WTC11 (cell line): ENCODE measurements around the gene BCO2. TPM values are rescaled to one million over a fixed set of nuclear protein-coding genes. Genes with fewer than 3 reads are reported as not detected.

ENCODE experiments used
- ATAC-seq: fragments of 200-7000 bp; cut with Tn5 transposase; 2 replicates; pipeline ENCODE4 v1.10.0; 2021; ENCODE audit warnings: mild to moderate bottlenecking, moderate library complexity
- CTCF ChIA-PET: fragments of 300-600 bp; sonication (Branson Sonifier 250); formaldehyde crosslinking; loops from one replicate; lab custom pipeline; 2021; ENCODE audit warnings: antibody characterized with exemption; lab: Charles Lee
- POLR2A ChIA-PET: fragments of 350-600 bp; sonication (Branson Sonifier 250); formaldehyde crosslinking; loops from one replicate; lab custom pipeline; 2021; ENCODE audit warnings: antibody characterized with exemption; lab: Charles Lee
- DNase-seq: peaks from one replicate; pipeline ENCODE4 v3.0.0; 2021; ENCODE audit warnings: low spot score
- H3K27ac Mint-ChIP-seq: 2 replicates; pipeline ENCODE4 v1.8.0; 2021; ENCODE audit warnings: mixed read lengths
- H3K27me3 Mint-ChIP-seq: 2 replicates; pipeline ENCODE4 v1.8.0; 2021; ENCODE audit warnings: low read depth, mild to moderate bottlenecking, moderate library complexity, mixed read lengths
- H3K36me3 Mint-ChIP-seq: 2 replicates; pipeline ENCODE4 v1.8.0; 2021; ENCODE audit warnings: mixed read lengths
- H3K4me1 Mint-ChIP-seq: 2 replicates; pipeline ENCODE4 v1.8.0; 2022; ENCODE audit warnings: mixed read lengths
- H3K4me3 Mint-ChIP-seq: 2 replicates; pipeline ENCODE4 v1.8.0; 2021; ENCODE audit warnings: mild to moderate bottlenecking, moderate library complexity, mixed read lengths
- H3K9me3 Mint-ChIP-seq: 2 replicates; pipeline ENCODE4 v1.8.0; 2021; ENCODE audit warnings: mixed read lengths
- GTF2I ChIP-seq: fragments of 250-450 bp; sonication (Bioruptor Pico); conservative IDR thresholded peaks from 2 replicates; pipeline ENCODE4 v1.4.0; 2021; ENCODE audit warnings: mild to moderate bottlenecking
- HMGXB4 ChIP-seq: sonication (generic); formaldehyde crosslinking; IDR thresholded peaks from 2 replicates; pipeline ENCODE4 v1.8.1; 2023; ENCODE audit warnings: mild to moderate bottlenecking, moderate library complexity, missing genetic modification reagents
- MYBL2 ChIP-seq: sonication (generic); formaldehyde crosslinking; IDR thresholded peaks from 2 replicates; pipeline ENCODE4 v1.8.1; 2023; ENCODE audit warnings: mild to moderate bottlenecking, moderate library complexity, missing genetic modification reagents
- NFATC4 ChIP-seq: fragments of 250-450 bp; sonication (Bioruptor Pico); IDR thresholded peaks from 2 replicates; pipeline ENCODE4 v1.9.0; 2021; ENCODE audit warnings: mild to moderate bottlenecking
- NFE2L1 ChIP-seq: sonication (generic); formaldehyde crosslinking; IDR thresholded peaks from 2 replicates; pipeline ENCODE4 v1.8.1; 2023; ENCODE audit warnings: missing genetic modification reagents
- NR2C2 ChIP-seq: sonication (generic); formaldehyde crosslinking; IDR thresholded peaks from 2 replicates; pipeline ENCODE4 v1.8.0; 2022; ENCODE audit warnings: mild to moderate bottlenecking, missing genetic modification reagents
- NR3C1 ChIP-seq: sonication (generic); formaldehyde crosslinking; conservative IDR thresholded peaks from 2 replicates; pipeline ENCODE4 v1.8.1; 2023; ENCODE audit warnings: low read depth, mild to moderate bottlenecking, missing genetic modification reagents
- OVOL2 ChIP-seq: fragments of 250-450 bp; sonication (Bioruptor Pico); IDR thresholded peaks from 2 replicates; pipeline ENCODE4 v1.9.0; 2021; ENCODE audit warnings: mild to moderate bottlenecking, borderline replicate concordance
- PRDM15 ChIP-seq: sonication (generic); formaldehyde crosslinking; IDR thresholded peaks from 2 replicates; pipeline ENCODE4 v1.8.0; 2022; ENCODE audit warnings: missing genetic modification reagents
- SMAD3 ChIP-seq: sonication (generic); formaldehyde crosslinking; IDR thresholded peaks from 2 replicates; pipeline ENCODE4 v1.8.0; 2022; ENCODE audit warnings: missing genetic modification reagents, mild to moderate bottlenecking, borderline replicate concordance
- SOX15 ChIP-seq: fragments of 250-450 bp; sonication (Bioruptor Pico); IDR thresholded peaks from 2 replicates; pipeline ENCODE4 v1.9.0; 2021; ENCODE audit warnings: mild to moderate bottlenecking
- TEAD1 ChIP-seq: sonication (generic); formaldehyde crosslinking; IDR thresholded peaks from 2 replicates; pipeline ENCODE4 v1.8.0; 2022; ENCODE audit warnings: mild to moderate bottlenecking, missing genetic modification reagents
- ZNF121 ChIP-seq: sonication (generic); formaldehyde crosslinking; IDR thresholded peaks from 2 replicates; pipeline ENCODE4 v1.8.0; 2023; ENCODE audit warnings: missing genetic modification reagents
- ZNF396 ChIP-seq: fragments of 250-450 bp; sonication (Bioruptor Pico); IDR thresholded peaks from 2 replicates; pipeline ENCODE4 v1.8.0; 2021; ENCODE audit warnings: mild to moderate bottlenecking, moderate library complexity, borderline replicate concordance
- ZNF423 ChIP-seq: fragments of 250-450 bp; sonication (Bioruptor Pico); IDR thresholded peaks from 2 replicates; pipeline ENCODE4 v2.1.2; 2022; ENCODE audit warnings: mild to moderate bottlenecking, moderate library complexity
- total RNA-seq: library from RNA; stranded (reverse); gene quantifications from 3 replicates; pipeline ENCODE4 v1.2.3, GENCODE V29; 2021
- TF ChIP-seq, protein P1 (sequence below): sonication (generic); formaldehyde crosslinking; IDR thresholded peaks from 2 replicates; pipeline ENCODE4 v1.8.0; 2022; ENCODE audit warnings: mild to moderate bottlenecking, missing genetic modification reagents
- TF ChIP-seq, protein P2 (sequence below): fragments of 250-450 bp; sonication (Bioruptor Pico); IDR thresholded peaks from 2 replicates; pipeline ENCODE4 v1.9.0; 2021; ENCODE audit warnings: mild to moderate bottlenecking
- TF ChIP-seq, protein P3 (sequence below): sonication (generic); formaldehyde crosslinking; IDR thresholded peaks from 2 replicates; pipeline ENCODE4 v1.8.0; 2022; ENCODE audit warnings: mild to moderate bottlenecking, missing genetic modification reagents
- TF ChIP-seq, protein P4 (sequence below): fragments of 200-600 bp; IDR thresholded peaks from 2 replicates; pipeline ENCODE4 v1.8.0; 2022; ENCODE audit warnings: antibody characterized with exemption
- TF ChIP-seq, protein P5 (sequence below): fragments of 250-450 bp; sonication (Bioruptor Pico); IDR thresholded peaks from 2 replicates; pipeline ENCODE4 v1.9.0; 2021; ENCODE audit warnings: mild to moderate bottlenecking, borderline replicate concordance

The BCO2 gene
- total RNA-seq, 1 experiment from 2014 or later = 1.0 TPM

DNA sequence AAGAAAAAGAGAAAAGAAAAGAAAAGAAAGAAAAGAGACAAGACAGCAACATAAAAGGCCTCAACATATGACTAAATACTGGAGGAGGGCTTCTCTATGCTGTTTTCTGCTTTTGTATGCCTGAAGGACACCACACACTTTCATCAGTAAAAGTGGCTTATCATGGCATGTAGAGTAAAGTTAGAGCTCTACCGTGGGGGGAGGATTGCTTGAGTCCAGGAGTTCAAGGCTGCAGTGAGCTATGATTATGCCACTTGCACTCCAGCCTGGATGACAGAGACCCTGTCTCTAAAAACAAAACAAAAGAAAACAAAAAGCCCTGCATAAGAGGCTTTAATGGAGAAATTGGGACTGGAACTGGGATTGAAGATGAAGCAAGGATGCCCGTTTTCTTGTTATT lies 56.6 kb downstream of the BCO2 start:
- ATAC-seq (no peak), DNase-seq (no peak)
- no peak for TF ChIP-seq HMGXB4 (CRISPR knock-in tag)
- Mint-ChIP-seq H3K4me3 (no peak overlapping the region), H3K27me3 (no peaks in the 10 kb centered on the region), H3K4me1 (peaks cover 15% of the 10 kb centered on the region), H3K27ac (no peak overlapping the region), H3K9me3 (no peaks in the 10 kb centered on the region), H3K36me3 (peaks cover 31% of the 10 kb centered on the region)
- POLR2A ChIA-PET = no interaction called here
- CTCF ChIA-PET = interaction anchor here (1.4 kb wide), 1 partner anchor 48 kb away, joined by 8 read pairs; no protein-coding TSS in a partner anchor

DNA sequence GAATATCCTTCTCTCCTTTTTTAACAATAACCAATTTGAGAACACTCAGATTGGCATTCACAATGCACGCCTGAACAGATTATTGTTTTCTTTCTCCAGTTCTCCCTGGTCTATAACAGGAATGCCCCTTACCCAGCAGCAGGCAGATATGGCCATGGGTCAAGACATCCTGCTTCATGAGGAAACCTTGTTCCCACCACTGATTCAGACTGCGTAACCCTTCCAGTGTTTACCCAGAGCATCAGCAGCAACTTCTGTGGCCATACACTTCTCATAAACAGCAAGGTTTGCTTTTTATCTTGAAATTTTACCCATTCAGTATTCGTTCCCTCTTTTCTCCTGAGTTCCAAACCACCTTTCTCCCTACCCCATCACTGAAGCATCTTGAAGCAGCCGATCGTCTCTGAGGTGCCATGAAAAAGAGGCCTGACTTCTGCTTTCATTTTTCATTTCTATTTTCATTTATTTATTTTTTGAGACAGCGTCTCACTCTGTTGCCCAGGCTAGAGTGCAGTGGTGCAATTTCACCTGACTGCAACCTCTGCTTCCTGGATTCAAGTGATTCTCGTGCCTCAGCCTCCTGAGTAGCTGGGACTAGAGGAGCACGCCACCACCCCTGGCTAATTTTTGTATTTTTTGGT lies 60.6 kb downstream of the BCO2 start:
- POLR2A ChIA-PET = no interaction called here
- H3K27me3 Mint-ChIP-seq = no peaks in the 10 kb centered on the region
- ATAC-seq = no peak
- no peak overlapping the region for H3K4me3 Mint-ChIP-seq
- peaks cover 21% of the 10 kb centered on the region for H3K36me3 Mint-ChIP-seq
- no peak overlapping the region for H3K27ac Mint-ChIP-seq
- no peak for DNase-seq
- H3K9me3 Mint-ChIP-seq = no peaks in the 10 kb centered on the region
- H3K4me1 Mint-ChIP-seq = peaks cover 6% of the 10 kb centered on the region
- CTCF ChIA-PET = no interaction called here
- TF ChIP-seq, protein P1, sequence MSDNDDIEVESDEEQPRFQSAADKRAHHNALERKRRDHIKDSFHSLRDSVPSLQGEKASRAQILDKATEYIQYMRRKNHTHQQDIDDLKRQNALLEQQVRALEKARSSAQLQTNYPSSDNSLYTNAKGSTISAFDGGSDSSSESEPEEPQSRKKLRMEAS (CRISPR knock-in tag) = no peak
- TF ChIP-seq, protein P2, sequence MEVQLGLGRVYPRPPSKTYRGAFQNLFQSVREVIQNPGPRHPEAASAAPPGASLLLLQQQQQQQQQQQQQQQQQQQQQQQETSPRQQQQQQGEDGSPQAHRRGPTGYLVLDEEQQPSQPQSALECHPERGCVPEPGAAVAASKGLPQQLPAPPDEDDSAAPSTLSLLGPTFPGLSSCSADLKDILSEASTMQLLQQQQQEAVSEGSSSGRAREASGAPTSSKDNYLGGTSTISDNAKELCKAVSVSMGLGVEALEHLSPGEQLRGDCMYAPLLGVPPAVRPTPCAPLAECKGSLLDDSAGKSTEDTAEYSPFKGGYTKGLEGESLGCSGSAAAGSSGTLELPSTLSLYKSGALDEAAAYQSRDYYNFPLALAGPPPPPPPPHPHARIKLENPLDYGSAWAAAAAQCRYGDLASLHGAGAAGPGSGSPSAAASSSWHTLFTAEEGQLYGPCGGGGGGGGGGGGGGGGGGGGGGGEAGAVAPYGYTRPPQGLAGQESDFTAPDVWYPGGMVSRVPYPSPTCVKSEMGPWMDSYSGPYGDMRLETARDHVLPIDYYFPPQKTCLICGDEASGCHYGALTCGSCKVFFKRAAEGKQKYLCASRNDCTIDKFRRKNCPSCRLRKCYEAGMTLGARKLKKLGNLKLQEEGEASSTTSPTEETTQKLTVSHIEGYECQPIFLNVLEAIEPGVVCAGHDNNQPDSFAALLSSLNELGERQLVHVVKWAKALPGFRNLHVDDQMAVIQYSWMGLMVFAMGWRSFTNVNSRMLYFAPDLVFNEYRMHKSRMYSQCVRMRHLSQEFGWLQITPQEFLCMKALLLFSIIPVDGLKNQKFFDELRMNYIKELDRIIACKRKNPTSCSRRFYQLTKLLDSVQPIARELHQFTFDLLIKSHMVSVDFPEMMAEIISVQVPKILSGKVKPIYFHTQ (CRISPR knock-in tag) = no peak
- TF ChIP-seq, protein P3, sequence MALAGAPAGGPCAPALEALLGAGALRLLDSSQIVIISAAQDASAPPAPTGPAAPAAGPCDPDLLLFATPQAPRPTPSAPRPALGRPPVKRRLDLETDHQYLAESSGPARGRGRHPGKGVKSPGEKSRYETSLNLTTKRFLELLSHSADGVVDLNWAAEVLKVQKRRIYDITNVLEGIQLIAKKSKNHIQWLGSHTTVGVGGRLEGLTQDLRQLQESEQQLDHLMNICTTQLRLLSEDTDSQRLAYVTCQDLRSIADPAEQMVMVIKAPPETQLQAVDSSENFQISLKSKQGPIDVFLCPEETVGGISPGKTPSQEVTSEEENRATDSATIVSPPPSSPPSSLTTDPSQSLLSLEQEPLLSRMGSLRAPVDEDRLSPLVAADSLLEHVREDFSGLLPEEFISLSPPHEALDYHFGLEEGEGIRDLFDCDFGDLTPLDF (CRISPR knock-in tag) = no peak
- TF ChIP-seq ZNF396 (CRISPR knock-in tag) = no peak
- no peak for TF ChIP-seq NR2C2 (CRISPR knock-in tag)
- no peak for TF ChIP-seq OVOL2 (CRISPR knock-in tag)
- TF ChIP-seq ZNF423 (CRISPR knock-in tag) = no peak
- no peak for TF ChIP-seq MYBL2 (CRISPR knock-in tag)
- no peak for TF ChIP-seq SOX15 (CRISPR knock-in tag)
- TF ChIP-seq NFATC4 = no peak
- no peak for TF ChIP-seq GTF2I
- no peak for TF ChIP-seq NR3C1 (CRISPR knock-in tag)
- TF ChIP-seq PRDM15 (CRISPR knock-in tag) = no peak
- TF ChIP-seq TEAD1 (CRISPR knock-in tag) = no peak
- TF ChIP-seq, protein P4, sequence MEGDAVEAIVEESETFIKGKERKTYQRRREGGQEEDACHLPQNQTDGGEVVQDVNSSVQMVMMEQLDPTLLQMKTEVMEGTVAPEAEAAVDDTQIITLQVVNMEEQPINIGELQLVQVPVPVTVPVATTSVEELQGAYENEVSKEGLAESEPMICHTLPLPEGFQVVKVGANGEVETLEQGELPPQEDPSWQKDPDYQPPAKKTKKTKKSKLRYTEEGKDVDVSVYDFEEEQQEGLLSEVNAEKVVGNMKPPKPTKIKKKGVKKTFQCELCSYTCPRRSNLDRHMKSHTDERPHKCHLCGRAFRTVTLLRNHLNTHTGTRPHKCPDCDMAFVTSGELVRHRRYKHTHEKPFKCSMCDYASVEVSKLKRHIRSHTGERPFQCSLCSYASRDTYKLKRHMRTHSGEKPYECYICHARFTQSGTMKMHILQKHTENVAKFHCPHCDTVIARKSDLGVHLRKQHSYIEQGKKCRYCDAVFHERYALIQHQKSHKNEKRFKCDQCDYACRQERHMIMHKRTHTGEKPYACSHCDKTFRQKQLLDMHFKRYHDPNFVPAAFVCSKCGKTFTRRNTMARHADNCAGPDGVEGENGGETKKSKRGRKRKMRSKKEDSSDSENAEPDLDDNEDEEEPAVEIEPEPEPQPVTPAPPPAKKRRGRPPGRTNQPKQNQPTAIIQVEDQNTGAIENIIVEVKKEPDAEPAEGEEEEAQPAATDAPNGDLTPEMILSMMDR = no peak
- TF ChIP-seq, protein P5, sequence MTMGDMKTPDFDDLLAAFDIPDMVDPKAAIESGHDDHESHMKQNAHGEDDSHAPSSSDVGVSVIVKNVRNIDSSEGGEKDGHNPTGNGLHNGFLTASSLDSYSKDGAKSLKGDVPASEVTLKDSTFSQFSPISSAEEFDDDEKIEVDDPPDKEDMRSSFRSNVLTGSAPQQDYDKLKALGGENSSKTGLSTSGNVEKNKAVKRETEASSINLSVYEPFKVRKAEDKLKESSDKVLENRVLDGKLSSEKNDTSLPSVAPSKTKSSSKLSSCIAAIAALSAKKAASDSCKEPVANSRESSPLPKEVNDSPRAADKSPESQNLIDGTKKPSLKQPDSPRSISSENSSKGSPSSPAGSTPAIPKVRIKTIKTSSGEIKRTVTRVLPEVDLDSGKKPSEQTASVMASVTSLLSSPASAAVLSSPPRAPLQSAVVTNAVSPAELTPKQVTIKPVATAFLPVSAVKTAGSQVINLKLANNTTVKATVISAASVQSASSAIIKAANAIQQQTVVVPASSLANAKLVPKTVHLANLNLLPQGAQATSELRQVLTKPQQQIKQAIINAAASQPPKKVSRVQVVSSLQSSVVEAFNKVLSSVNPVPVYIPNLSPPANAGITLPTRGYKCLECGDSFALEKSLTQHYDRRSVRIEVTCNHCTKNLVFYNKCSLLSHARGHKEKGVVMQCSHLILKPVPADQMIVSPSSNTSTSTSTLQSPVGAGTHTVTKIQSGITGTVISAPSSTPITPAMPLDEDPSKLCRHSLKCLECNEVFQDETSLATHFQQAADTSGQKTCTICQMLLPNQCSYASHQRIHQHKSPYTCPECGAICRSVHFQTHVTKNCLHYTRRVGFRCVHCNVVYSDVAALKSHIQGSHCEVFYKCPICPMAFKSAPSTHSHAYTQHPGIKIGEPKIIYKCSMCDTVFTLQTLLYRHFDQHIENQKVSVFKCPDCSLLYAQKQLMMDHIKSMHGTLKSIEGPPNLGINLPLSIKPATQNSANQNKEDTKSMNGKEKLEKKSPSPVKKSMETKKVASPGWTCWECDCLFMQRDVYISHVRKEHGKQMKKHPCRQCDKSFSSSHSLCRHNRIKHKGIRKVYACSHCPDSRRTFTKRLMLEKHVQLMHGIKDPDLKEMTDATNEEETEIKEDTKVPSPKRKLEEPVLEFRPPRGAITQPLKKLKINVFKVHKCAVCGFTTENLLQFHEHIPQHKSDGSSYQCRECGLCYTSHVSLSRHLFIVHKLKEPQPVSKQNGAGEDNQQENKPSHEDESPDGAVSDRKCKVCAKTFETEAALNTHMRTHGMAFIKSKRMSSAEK (CRISPR knock-in tag) = no peak
- TF ChIP-seq ZNF121 = no peak
- no peak for TF ChIP-seq NFE2L1 (CRISPR knock-in tag)
- TF ChIP-seq SMAD3 = no peak
